HepG2 (cell line): Measurements from ENCODE around the gene MAJIN. TPM values are rescaled to one million over a fixed set of nuclear protein-coding genes. Genes with fewer than 3 reads are reported as not detected.

Source experiments
- AHR ChIP-seq: IDR thresholded peaks from 2 replicates; pipeline ENCODE4 v1.6.1; 2018; ENCODE audit warnings: missing genetic modification reagents, missing compliant biosample characterization
- FOXO1 ChIP-seq: sonication (generic); formaldehyde crosslinking; IDR thresholded peaks from 2 replicates; pipeline ENCODE4 v1.4.0; 2020; ENCODE audit warnings: missing genetic modification reagents
- HNRNPLL ChIP-seq: fragments of 200-400 bp; formaldehyde crosslinking; IDR thresholded peaks from 2 replicates; pipeline ENCODE4 v1.6.1; 2017; ENCODE audit warnings: mild to moderate bottlenecking, low read depth, low read length; ENCODE audit not compliant: poor library complexity, severe bottlenecking
- IKZF4 ChIP-seq: sonication (generic); formaldehyde crosslinking; IDR thresholded peaks from 2 replicates; pipeline ENCODE4 v1.5.1; 2020; ENCODE audit warnings: borderline replicate concordance, mild to moderate bottlenecking, low read depth, missing genetic modification reagents; ENCODE audit errors: not compliant biosample characterization
- KDM4B ChIP-seq: sonication (generic); formaldehyde crosslinking; IDR thresholded peaks from 2 replicates; pipeline ENCODE4 v1.4.0; 2020; ENCODE audit warnings: missing genetic modification reagents
- KDM6A ChIP-seq: IDR thresholded peaks from 2 replicates; pipeline ENCODE4 v1.6.1; 2016; ENCODE audit warnings: low read depth
- RELA ChIP-seq: sonication (generic); formaldehyde crosslinking; IDR thresholded peaks from 2 replicates; pipeline ENCODE4 v1.4.0; 2020; ENCODE audit warnings: missing genetic modification reagents
- REPIN1 ChIP-seq: sonication (generic); formaldehyde crosslinking; IDR thresholded peaks from 2 replicates; pipeline ENCODE4 v1.8.0; 2022; ENCODE audit warnings: missing genetic modification reagents, low read depth, mild to moderate bottlenecking, borderline replicate concordance
- RFXANK ChIP-seq: IDR thresholded peaks from 2 replicates; pipeline ENCODE4 v1.6.1; 2016
- SOX6 ChIP-seq, 2 experiments: fragments of 450-650 bp in 1 of 2; sonication (generic) in 1 of 2; formaldehyde crosslinking in 1 of 2; IDR thresholded peaks; 2 replicates each; pipeline versions ENCODE4 v1.4.0 to v1.6.1; 2017 to 2020; ENCODE audit warnings: antibody characterized with exemption in 1 of 2, mild to moderate bottlenecking in 1 of 2, missing genetic modification reagents in 1 of 2
- TBL1XR1 ChIP-seq: fragments of 150-350 bp; IDR thresholded peaks from 2 replicates; pipeline ENCODE4 v1.6.1; 2014; ENCODE audit warnings: borderline replicate concordance, low read length; ENCODE audit not compliant: partially characterized antibody
- TGIF2 ChIP-seq: IDR thresholded peaks from 2 replicates; pipeline ENCODE4 v1.6.1; 2016; ENCODE audit warnings: control low read depth, missing compliant biosample characterization
- ZFX ChIP-seq: sonication (generic); formaldehyde crosslinking; IDR thresholded peaks from 2 replicates; pipeline ENCODE4 v1.4.0; 2020; ENCODE audit warnings: mild to moderate bottlenecking, low read depth, missing genetic modification reagents, moderate library complexity
- ZNF138 ChIP-seq: sonication (generic); formaldehyde crosslinking; IDR thresholded peaks from 2 replicates; pipeline ENCODE4 v1.5.0; 2020; ENCODE audit warnings: mild to moderate bottlenecking, low read depth, missing genetic modification reagents
- ZNF251 ChIP-seq: sonication (generic); formaldehyde crosslinking; IDR thresholded peaks from 2 replicates; pipeline ENCODE4 v1.9.0; 2021; ENCODE audit warnings: mild to moderate bottlenecking, missing genetic modification reagents
- ZNF629 ChIP-seq: sonication (generic); formaldehyde crosslinking; conservative IDR thresholded peaks from 2 replicates; pipeline ENCODE4 v1.5.0; 2020; ENCODE audit warnings: missing genetic modification reagents
- ZNF780A ChIP-seq: sonication (generic); formaldehyde crosslinking; IDR thresholded peaks from 2 replicates; pipeline ENCODE4 v1.8.0; 2022; ENCODE audit warnings: mild to moderate bottlenecking, missing genetic modification reagents, moderate library complexity
- ZNF792 ChIP-seq: IDR thresholded peaks from 2 replicates; pipeline ENCODE4 v1.6.1; 2016
- polyA plus RNA-seq, 8 experiments: library from polyadenylated mRNA; depleted of rRNA in 3 of 8; stranded (reverse) in 7 of 8; unstranded in 1 of 8; fragments of >200 nt; fragmentation: Illumina TruSeq in 4 of 8; extraction: Trizol in 4 of 8; gene quantifications; 2 replicates each; pipeline versions ENCODE4 v1.2.1 to v1.2.3, GENCODE V29; 2011 to 2016; ENCODE audit warnings: low read depth in 4 of 8, missing spikeins in 1 of 8, mixed read lengths in 1 of 8; ENCODE audit not compliant: insufficient read depth in 1 of 8
- total RNA-seq, 5 experiments: library from RNA; depleted of rRNA; stranded (reverse); fragments of >200 nt; fragmentation: Illumina TruSeq; extraction: Trizol; gene quantifications; 2 replicates each; pipeline ENCODE4 v1.2.3, GENCODE V29; 2016; ENCODE audit warnings: low read depth in 1 of 5
- TF ChIP-seq, protein P1 (sequence below): sonication (generic); formaldehyde crosslinking; IDR thresholded peaks from 2 replicates; pipeline ENCODE4 v1.4.0; 2020; ENCODE audit warnings: missing genetic modification reagents, borderline replicate concordance
- TF ChIP-seq, protein P2 (sequence below): fragments of 450-650 bp; IDR thresholded peaks from 2 replicates; pipeline ENCODE4 v1.6.1; 2017; ENCODE audit warnings: mild to moderate bottlenecking

Gene MAJIN
- total and polyA plus RNA-seq, 2 of the 13 experiments (the other 11 are each of a cell fraction or from before 2014, with no cell fraction given), result not detected

DNA sequence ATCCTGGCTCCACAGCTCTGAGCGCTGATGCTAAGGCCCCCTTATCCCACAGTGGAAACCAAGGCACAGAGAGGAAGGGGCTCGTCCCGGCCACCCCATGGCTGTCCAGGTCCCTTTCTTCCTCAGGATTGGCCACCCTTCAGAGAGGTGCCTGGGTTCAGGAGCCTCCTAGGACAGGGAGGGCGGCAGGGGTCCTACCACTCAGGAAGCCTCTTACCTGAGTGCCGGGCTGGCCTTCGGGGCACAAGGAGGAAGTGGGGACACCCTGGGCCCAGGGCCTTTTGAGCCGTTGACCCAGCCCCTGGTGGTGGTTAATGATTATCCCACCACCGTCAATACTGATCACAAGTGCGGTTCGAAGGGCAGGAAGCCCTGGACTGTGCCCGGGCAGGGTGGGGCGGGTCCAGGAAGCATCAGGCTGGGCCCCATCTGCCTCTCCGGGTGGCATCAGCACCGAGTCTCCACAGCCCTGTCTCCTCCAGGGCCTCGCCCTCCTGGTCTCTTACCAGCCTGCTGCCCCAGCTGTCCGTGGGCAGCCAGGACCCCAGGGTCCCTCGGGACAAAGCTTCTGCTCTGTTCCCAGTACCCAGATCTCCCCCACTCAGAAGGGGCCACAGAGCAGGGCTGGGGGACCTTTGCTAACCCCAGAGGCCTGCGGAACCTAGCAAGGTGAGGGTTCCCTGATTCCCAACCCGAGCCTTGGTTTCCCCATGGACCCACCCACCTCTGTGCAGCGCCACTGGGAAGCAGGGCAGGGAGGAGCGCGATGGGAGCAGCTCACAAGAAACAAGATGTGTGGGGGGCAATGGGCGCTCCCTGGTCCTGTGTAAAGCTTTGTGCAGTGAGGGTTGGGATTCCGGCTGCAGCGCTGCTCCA is 78.5 kb downstream of the MAJIN start (continued):
- TF ChIP-seq, protein P1, sequence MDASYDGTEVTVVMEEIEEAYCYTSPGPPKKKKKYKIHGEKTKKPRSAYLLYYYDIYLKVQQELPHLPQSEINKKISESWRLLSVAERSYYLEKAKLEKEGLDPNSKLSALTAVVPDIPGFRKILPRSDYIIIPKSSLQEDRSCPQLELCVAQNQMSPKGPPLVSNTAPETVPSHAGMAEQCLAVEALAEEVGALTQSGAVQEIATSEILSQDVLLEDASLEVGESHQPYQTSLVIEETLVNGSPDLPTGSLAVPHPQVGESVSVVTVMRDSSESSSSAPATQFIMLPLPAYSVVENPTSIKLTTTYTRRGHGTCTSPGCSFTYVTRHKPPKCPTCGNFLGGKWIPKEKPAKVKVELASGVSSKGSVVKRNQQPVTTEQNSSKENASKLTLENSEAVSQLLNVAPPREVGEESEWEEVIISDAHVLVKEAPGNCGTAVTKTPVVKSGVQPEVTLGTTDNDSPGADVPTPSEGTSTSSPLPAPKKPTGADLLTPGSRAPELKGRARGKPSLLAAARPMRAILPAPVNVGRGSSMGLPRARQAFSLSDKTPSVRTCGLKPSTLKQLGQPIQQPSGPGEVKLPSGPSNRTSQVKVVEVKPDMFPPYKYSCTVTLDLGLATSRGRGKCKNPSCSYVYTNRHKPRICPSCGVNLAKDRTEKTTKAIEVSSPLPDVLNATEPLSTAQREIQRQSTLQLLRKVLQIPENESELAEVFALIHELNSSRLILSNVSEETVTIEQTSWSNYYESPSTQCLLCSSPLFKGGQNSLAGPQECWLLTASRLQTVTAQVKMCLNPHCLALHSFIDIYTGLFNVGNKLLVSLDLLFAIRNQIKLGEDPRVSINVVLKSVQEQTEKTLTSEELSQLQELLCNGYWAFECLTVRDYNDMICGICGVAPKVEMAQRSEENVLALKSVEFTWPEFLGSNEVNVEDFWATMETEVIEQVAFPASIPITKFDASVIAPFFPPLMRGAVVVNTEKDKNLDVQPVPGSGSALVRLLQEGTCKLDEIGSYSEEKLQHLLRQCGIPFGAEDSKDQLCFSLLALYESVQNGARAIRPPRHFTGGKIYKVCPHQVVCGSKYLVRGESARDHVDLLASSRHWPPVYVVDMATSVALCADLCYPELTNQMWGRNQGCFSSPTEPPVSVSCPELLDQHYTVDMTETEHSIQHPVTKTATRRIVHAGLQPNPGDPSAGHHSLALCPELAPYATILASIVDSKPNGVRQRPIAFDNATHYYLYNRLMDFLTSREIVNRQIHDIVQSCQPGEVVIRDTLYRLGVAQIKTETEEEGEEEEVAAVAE, result 0 out of 2 replicates have a peak, but pooled peaks have one; percentile 33
- TF ChIP-seq ZNF629 (CRISPR knock-in tag) (no peak), ZNF138 (peak; percentile 49; the same call in 1 of the 2 replicates), IKZF4 (CRISPR knock-in tag) (no peak), TGIF2 (CRISPR knock-in tag) (peak; percentile 35; the same call in 1 of the 2 replicates), ZNF792 (CRISPR knock-in tag) (peak; percentile 86), REPIN1 (peak; percentile 66; the same call in 1 of the 2 replicates), ZFX (CRISPR knock-in tag) (peak; percentile 96), RELA (CRISPR knock-in tag) (no peak), KDM4B (CRISPR knock-in tag) (peak; percentile 72; the same call in 1 of the 2 replicates), KDM6A (peak; percentile 87), ZNF251 (CRISPR knock-in tag) (no peak), HNRNPLL (no peak), FOXO1 (CRISPR knock-in tag) (peak; percentile 81), SOX6 (IDR thresholded peaks at IDR 0.05) (no peak), SOX6 (CRISPR knock-in tag; IDR thresholded peaks at IDR 0.05) (no peak; the same call in 1 of the 2 replicates), ZNF780A (CRISPR knock-in tag) (no peak), TBL1XR1 (no peak), AHR (CRISPR knock-in tag) (peak; percentile 46; the same call in 1 of the 2 replicates), RFXANK (CRISPR knock-in tag) (0 out of 2 replicates have a peak, but pooled peaks have one; percentile 29)
- TF ChIP-seq, protein P2, sequence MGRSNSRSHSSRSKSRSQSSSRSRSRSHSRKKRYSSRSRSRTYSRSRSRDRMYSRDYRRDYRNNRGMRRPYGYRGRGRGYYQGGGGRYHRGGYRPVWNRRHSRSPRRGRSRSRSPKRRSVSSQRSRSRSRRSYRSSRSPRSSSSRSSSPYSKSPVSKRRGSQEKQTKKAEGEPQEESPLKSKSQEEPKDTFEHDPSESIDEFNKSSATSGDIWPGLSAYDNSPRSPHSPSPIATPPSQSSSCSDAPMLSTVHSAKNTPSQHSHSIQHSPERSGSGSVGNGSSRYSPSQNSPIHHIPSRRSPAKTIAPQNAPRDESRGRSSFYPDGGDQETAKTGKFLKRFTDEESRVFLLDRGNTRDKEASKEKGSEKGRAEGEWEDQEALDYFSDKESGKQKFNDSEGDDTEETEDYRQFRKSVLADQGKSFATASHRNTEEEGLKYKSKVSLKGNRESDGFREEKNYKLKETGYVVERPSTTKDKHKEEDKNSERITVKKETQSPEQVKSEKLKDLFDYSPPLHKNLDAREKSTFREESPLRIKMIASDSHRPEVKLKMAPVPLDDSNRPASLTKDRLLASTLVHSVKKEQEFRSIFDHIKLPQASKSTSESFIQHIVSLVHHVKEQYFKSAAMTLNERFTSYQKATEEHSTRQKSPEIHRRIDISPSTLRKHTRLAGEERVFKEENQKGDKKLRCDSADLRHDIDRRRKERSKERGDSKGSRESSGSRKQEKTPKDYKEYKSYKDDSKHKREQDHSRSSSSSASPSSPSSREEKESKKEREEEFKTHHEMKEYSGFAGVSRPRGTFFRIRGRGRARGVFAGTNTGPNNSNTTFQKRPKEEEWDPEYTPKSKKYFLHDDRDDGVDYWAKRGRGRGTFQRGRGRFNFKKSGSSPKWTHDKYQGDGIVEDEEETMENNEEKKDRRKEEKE, result no peak
